ENCODE results near the gene TM4SF20.

Gene TM4SF20

GRCh38 chr2:227337442-227337841, 41.7 kb downstream of the TM4SF20 start:
- in situ Hi-C loops (cut with HindIII; ENCODE audit: low pct_ligation_motif_present, low pct_unique_long_range_greater_than_20kb, low sequenced_read_pairs), result no loop called here
- DNase-seq, result no peak

- in situ Hi-C loops (cut with HindIII; ENCODE audit: low pct_ligation_motif_present, low pct_unique_long_range_greater_than_20kb, low sequenced_read_pairs), result no loop called here
- no peak for DNase-seq
Measured at GRCh38 chr2:227335713-227336112, 43.4 kb downstream of the TM4SF20 start.

- DNase-seq, result no peak
- in situ Hi-C loops (cut with HindIII; ENCODE audit: low pct_ligation_motif_present, low pct_unique_long_range_greater_than_20kb, low sequenced_read_pairs), result no loop called here
Measured at GRCh38 chr2:227326783-227327182, 52.3 kb downstream of the TM4SF20 start.

DNA sequence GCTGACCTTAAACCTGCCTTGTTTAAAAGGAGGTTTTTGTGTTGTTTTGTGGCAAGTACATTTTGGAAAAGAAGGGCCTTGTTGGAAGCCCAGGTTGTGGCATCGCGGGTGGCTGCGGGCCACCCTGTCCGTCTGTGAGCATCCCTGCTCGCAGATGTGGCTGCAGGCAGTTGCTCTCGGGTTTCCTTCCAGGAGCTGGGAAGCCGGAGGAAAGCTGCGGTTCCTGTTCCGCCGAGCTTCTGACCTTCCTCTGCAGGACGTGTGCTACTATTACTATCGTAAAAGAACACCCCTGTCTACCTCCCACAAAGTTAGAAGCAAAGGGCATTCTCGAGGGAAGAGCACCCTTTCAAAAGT, 53.3 kb downstream of the TM4SF20 start:
- peak; percentile 50 for DNase-seq
- in situ Hi-C loops (cut with HindIII; ENCODE audit: low pct_ligation_motif_present, low pct_unique_long_range_greater_than_20kb, low sequenced_read_pairs), result no loop called here

DNA sequence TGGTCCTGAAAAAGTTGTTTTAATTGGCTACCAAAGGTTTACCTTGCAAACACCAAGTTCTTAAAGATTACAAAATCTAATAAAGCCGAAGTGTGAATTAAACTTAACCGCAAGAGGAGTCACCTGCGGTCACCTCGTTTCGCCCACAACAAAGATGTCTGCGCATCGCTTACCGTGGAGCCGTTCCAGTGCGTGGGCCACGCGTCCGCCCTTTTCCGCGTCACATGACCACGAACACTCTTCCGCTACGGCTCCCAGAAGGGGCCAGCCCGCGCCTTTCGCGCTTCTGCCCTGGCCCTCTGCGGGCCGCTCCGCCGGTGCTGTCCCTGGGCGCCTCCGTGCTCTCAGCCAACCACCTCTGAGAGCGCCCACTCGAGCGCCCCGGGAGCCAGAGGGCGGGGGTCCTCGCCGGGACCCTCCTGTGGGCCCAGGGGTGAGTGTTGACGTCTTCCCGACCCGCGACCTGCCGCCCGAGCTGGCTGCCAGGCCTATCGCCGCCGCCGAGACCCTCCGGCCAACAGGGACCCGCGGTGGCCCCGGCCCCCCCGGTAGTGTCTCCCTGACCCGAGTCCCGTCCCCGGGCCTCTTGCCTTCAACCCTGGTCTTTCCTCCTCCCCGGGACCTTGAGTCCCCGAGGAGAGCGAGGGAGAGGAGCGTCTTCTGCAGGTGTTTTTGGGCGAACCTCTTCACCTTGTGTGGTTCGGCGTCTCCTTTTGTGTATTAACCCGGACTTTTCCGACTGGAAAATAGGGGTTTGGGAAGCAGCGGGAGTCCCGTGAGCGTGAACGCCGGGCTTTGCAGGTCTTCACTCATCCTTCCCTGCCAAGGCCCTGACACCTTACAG, 53.9 kb downstream of the TM4SF20 start, which contains the start of gene MFF:
Gene MFF (plus strand): TSS at position 257 of the 844 bp plus-strand sequence. CDS start 5,415 bp downstream, outside the sequence.
- in situ Hi-C loops (cut with HindIII; ENCODE audit: low pct_ligation_motif_present, low pct_unique_long_range_greater_than_20kb, low sequenced_read_pairs), result no loop called here
- peak; percentile 95 for DNase-seq

DNA sequence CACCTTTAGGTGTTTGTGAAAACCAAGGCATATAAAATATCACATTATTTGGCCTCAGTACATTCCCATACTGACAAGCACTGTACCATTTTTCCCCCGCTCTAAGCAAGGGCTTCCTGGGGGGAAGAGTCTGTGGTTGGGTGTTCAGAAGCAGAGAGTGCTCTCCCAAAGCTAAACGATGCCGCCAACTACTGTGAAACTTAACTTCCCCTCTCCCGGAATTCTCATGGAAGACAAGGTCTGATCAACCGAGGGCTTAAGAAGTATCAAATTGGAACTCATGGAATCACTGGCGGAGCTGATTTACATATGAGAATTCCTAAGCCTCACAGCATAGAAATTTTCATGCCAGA, 54.5 kb downstream of the TM4SF20 start:
- in situ Hi-C loops (cut with HindIII; ENCODE audit: low pct_ligation_motif_present, low pct_unique_long_range_greater_than_20kb, low sequenced_read_pairs), result no loop called here

GRCh38 chr2:227323818-227324217, 55.3 kb downstream of the TM4SF20 start:
- in situ Hi-C loops (cut with HindIII; ENCODE audit: low pct_ligation_motif_present, low pct_unique_long_range_greater_than_20kb, low sequenced_read_pairs), result no loop called here

More for the DNA sequence above, 54.5 kb downstream of the TM4SF20 start:
- DNase-seq, result no peak

GRCh38 chr2:227322530-227323205, 56.4 kb downstream of the TM4SF20 start:
- in situ Hi-C loops (cut with HindIII; ENCODE audit: low pct_ligation_motif_present, low pct_unique_long_range_greater_than_20kb, low sequenced_read_pairs), result no loop called here
- DNase-seq, result no peak

More at GRCh38 chr2:227323818-227324217, 55.3 kb downstream of the TM4SF20 start:
- DNase-seq, result no peak

DNA sequence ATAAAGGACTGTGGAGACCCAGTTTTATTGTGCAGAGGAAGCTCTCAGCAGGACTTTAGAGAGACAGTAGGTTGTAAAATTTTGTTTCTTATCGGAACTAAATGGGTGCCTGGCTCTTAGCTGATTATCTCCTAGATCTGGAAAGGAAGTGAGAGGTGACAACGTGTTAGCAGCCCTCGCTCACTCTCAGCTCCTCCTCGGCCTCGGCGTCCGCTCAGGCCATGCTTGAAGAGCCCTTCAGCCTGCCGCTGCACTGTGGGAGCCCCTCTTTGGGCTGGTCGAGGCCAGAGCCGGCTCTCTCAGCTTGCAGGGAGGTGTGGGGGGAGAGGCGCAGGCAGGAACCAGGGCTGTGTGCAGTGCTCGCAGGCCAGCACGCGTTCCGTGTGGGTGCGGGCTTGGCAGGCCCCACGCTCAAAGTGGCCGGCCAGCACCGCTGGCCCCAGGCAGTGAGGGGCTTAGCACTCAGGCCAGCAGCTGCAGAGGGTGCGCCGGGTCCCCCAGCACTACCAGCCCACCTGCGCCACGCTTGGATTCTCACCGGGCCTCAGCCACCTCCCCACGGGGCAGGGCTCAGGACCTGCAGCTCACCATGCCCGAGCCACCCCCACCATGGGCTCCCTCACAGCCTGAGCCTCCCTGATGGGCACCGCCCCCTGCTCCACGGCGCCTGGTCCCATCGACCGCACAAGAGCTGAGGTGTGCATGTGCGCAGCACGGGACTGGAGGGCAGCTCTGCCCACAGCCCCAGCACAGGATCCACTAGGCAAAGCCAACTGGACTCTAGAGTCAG, 58.6 kb downstream of the TM4SF20 start:
- in situ Hi-C loops (cut with HindIII; ENCODE audit: low pct_ligation_motif_present, low pct_unique_long_range_greater_than_20kb, low sequenced_read_pairs), result no loop called here
- no peak for DNase-seq

GRCh38 chr2:227317834-227318233, 61.3 kb downstream of the TM4SF20 start:
- DNase-seq, result no peak
- in situ Hi-C loops (cut with HindIII; ENCODE audit: low pct_ligation_motif_present, low pct_unique_long_range_greater_than_20kb, low sequenced_read_pairs), result no loop called here

GRCh38 chr2:227313310-227313709, 65.8 kb downstream of the TM4SF20 start:
- in situ Hi-C loops (cut with HindIII; ENCODE audit: low pct_ligation_motif_present, low pct_unique_long_range_greater_than_20kb, low sequenced_read_pairs), result no loop called here
- no peak for DNase-seq

DNA sequence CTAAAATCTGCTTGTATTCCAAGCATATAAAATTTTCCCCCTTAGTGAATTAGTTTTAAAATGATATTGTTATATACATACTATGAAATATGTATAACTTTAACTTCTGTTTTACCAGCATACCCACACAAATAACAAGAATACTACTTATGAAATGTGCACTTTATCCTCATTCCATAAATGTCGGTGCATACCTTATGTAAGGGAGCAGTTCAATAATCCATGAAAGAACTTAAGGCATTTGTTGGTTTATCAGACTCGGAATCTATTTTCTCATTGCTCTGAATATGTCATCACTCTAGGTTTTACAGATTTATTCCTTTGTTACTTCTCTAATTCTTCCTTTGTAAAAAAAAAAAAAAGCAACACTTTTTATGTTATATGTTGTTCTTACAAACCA, 66.5 kb downstream of the TM4SF20 start:
- DNase-seq, result no peak
- in situ Hi-C loops (cut with HindIII; ENCODE audit: low pct_ligation_motif_present, low pct_unique_long_range_greater_than_20kb, low sequenced_read_pairs), result no loop called here
